Measurements from ENCODE around the gene AQP5.

DNA sequence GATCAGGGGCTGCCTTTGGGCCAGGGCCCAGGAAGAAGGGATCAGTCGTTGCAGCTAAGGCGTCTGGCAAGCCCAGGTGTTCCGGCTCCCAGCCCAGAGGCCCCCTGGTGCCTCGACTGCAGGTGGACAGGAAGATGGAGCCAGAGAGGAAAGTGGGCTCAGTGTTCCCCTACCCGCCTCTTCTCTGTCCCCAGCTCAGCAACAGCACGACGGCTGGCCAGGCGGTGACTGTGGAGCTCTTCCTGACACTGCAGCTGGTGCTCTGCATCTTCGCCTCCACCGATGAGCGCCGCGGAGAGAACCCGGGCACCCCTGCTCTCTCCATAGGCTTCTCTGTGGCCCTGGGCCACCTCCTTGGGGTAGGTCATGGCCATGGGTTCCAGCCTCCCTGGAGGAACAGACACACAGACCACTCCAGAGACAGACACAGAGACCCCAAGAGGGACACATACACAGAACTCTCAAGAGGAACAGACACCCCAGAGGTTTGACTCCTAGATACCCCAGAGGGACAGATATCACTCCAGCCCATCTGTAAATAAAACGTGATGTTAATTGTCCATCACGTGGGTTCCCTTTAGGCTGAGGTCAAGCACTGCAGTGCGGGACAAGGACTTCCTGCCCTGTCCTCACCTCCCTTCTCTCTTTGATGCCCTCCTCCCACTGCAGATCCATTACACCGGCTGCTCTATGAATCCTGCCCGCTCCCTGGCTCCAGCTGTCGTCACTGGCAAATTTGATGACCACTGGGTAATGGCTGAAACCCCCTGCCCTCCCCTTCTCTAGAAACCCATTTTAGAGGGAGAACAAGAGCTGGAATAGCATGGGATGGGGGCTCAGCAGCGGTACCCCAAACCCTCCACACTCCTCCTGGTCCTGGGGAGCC is 7.5 kb upstream of the AQP5 start:
- TF ChIP-seq CTCF (conservative IDR thresholded peaks at IDR 0.05; ENCODE audit: low read length) = no peak
- no peak for TF ChIP-seq EZH2phosphoT487 (IDR thresholded peaks at IDR 0.05; ENCODE audit: borderline replicate concordance, low read depth, low read length)
